Measurements from ENCODE around the gene TEF. TPM values are rescaled to one million over a fixed set of nuclear protein-coding genes. Genes with fewer than 3 reads are reported as not detected.
"Not testable (repeated sequence)": the region's sequence is repeated elsewhere in the genome, so short reads cannot be mapped to it uniquely, and the experiment has no call there.

Gene TEF
- polyA plus RNA-seq, 1 of the 3 experiments (the other 2 are of a cell fraction), result 3.6 TPM

DNA sequence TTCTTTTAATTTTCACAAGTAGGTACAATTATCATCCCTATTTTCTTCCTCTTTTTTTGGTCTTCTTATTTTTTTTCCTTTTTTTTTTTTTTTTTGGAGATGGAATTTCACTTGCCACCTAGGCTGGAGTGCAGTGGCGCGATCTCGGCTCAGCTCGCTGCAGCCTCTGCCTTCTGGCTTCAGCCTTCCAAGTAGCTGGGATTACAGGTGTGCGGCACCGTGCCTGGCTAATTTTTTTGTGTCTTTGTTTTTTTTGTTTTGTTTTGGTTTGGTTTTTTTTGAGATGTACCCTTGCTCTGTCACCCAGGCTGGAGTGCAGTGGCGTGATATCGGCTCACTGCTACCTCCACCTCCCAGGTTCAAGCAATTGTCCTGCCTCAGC is 48.2 kb downstream of the TEF start:
- Histone ChIP-seq H3F3A (replicated peaks; ENCODE audit: insufficient read depth) (no peaks in the 10 kb centered on the region), H3K9me3 (no peaks in the 10 kb centered on the region), H3K9ac (no peak overlapping the region), H3K9me2 (no peaks in the 10 kb centered on the region), H3K79me2 (ENCODE audit: insufficient read depth) (peaks cover 3% of the 10 kb centered on the region; the same call in 1 of the 2 replicates), H3K4me1 (ENCODE audit: control insufficient read depth in 1 of 2, insufficient read depth in 2 of 2, low read depth in 1 of 2, low read length in 1 of 2) (no peaks in the 10 kb centered on the region), H3K27me3 (ENCODE audit: insufficient read depth) (no peaks in the 10 kb centered on the region), H2AFZ (ENCODE audit: low read depth) (no peak overlapping the region), H3K4me2 (no peak overlapping the region), H3K36me3 (replicated peaks in 1 of 2; ENCODE audit: control insufficient read depth in 1 of 2, insufficient read depth in 2 of 2, low read length in 1 of 2) (peaks cover 0 to 6% of the 10 kb centered on the region in 2 experiments), H3K27ac (ENCODE audit: low read depth in 2 of 2, low read length in 1 of 2) (no peak overlapping the region), H3K4me3 (ENCODE audit: low read depth in 2 of 2, low read length in 1 of 2) (no peak overlapping the region), H4K20me1 (ENCODE audit: insufficient read depth) (peaks cover 2% of the 10 kb centered on the region; the same call in 1 of the 2 replicates)
- CTCF ChIA-PET, result no interaction called here
- whole genome bisulfite sequencing (ENCODE audit: low lambda C conversion rate), result 96% methylated on average over 7 of the region's 8 CpGs
- DNase-seq, result no peak
- no peak for TF ChIP-seq FOXM1 (IDR thresholded peaks at IDR 0.05; ENCODE audit: low read depth)
- POLR2A ChIA-PET, result no interaction called here

DNA sequence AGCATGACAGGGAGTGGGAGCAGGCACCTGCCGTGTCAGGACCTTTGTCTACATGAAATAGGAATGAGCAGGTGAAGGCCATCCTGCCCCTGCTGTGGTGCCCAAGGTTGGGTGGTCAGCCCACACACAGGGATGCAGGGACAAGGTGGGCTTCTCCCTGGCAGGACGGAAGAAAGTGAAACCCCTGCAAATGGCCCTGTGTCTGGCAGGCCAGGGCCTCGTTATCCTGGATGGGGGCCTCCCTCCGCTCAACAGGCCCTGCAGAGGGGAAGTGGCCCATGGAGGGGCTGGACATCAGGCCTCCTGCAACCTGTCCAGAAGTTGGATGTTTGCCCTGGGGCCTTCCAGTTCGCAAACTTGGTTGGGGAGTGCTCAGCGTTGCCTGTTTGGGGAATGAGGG is 49.9 kb downstream of the TEF start:
- no CpG with 5 or more reads among the region's 6 CpGs for WGBS (ENCODE audit: low lambda C conversion rate)
- no peaks in the 10 kb centered on the region for H3K9me2 ChIP-seq
- DNase-seq, result no peak

DNA sequence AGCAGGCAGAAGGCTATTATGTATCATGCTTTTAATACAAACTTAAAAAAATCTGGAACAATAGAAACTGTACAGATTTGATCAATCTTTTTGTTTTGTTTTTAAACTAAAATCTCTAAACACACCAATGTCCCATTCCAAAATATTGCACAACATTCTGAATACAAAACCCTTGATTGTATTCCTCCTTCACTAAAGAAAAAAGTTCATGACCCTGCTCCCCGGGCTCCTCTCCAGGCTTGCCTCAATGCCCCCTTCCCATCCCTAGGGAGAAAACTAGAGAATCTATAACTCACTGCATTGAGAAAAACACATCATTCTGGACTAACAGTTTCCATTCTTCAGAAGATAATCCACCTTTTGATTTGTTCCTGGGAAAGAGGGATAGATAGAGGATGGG is 51.7 kb downstream of the TEF start:
- 100% methylated on average over 1 of the region's 1 CpG for WGBS (ENCODE audit: low lambda C conversion rate)
- CTCF ChIA-PET; H3F3A ChIP-seq (replicated peaks; ENCODE audit: insufficient read depth); H3K27me3 ChIP-seq (ENCODE audit: insufficient read depth); H3K9me2 ChIP-seq; H3K9me3 ChIP-seq; H2AFZ ChIP-seq (ENCODE audit: low read depth); H3K4me1 ChIP-seq (ENCODE audit: control insufficient read depth in 1 of 2, insufficient read depth in 2 of 2, low read depth in 1 of 2, low read length in 1 of 2); H3K9ac ChIP-seq; POLR2A ChIA-PET; H3K27ac ChIP-seq (ENCODE audit: low read depth in 2 of 2, low read length in 1 of 2); H3K4me2 ChIP-seq; H3K4me3 ChIP-seq (ENCODE audit: low read depth in 2 of 2, low read length in 1 of 2); DNase-seq: not testable (repeated sequence)
- H3K36me3 ChIP-seq (replicated peaks in 1 of 2; ENCODE audit: control insufficient read depth in 1 of 2, insufficient read depth in 2 of 2, low read length in 1 of 2), result peaks cover 0 to 23% of the 10 kb centered on the region in 2 experiments
- peaks cover 32% of the 10 kb centered on the region for H3K79me2 ChIP-seq (ENCODE audit: insufficient read depth)
- H4K20me1 ChIP-seq (ENCODE audit: insufficient read depth), result peaks cover 30% of the 10 kb centered on the region

More for the DNA sequence above, 49.9 kb downstream of the TEF start:
- TF ChIP-seq, protein P1, sequence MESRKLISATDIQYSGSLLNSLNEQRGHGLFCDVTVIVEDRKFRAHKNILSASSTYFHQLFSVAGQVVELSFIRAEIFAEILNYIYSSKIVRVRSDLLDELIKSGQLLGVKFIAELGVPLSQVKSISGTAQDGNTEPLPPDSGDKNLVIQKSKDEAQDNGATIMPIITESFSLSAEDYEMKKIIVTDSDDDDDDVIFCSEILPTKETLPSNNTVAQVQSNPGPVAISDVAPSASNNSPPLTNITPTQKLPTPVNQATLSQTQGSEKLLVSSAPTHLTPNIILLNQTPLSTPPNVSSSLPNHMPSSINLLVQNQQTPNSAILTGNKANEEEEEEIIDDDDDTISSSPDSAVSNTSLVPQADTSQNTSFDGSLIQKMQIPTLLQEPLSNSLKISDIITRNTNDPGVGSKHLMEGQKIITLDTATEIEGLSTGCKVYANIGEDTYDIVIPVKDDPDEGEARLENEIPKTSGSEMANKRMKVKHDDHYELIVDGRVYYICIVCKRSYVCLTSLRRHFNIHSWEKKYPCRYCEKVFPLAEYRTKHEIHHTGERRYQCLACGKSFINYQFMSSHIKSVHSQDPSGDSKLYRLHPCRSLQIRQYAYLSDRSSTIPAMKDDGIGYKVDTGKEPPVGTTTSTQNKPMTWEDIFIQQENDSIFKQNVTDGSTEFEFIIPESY (IDR thresholded peaks at IDR 0.05; ENCODE audit: borderline replicate concordance, low read depth), result no peak
- TF ChIP-seq RCOR1 (IDR thresholded peaks at IDR 0.05; ENCODE audit: low read length) (no peak), TCF12 (IDR thresholded peaks at IDR 0.05) (no peak), NFIC (IDR thresholded peaks at IDR 0.05; ENCODE audit: borderline replicate concordance) (no peak), RFX5 (IDR thresholded peaks at IDR 0.05; ENCODE audit: low read length) (no peak), RXRA (IDR thresholded peaks at IDR 0.05; ENCODE audit: borderline replicate concordance, low read depth) (no peak), TEAD4 (IDR thresholded peaks at IDR 0.05; ENCODE audit: borderline replicate concordance, insufficient read depth) (no peak), EP300 (IDR thresholded peaks at IDR 0.05; ENCODE audit: borderline replicate concordance in 1 of 2, low read depth in 1 of 2, low read length in 1 of 2) (no peak)
- TF ChIP-seq, protein P2, sequence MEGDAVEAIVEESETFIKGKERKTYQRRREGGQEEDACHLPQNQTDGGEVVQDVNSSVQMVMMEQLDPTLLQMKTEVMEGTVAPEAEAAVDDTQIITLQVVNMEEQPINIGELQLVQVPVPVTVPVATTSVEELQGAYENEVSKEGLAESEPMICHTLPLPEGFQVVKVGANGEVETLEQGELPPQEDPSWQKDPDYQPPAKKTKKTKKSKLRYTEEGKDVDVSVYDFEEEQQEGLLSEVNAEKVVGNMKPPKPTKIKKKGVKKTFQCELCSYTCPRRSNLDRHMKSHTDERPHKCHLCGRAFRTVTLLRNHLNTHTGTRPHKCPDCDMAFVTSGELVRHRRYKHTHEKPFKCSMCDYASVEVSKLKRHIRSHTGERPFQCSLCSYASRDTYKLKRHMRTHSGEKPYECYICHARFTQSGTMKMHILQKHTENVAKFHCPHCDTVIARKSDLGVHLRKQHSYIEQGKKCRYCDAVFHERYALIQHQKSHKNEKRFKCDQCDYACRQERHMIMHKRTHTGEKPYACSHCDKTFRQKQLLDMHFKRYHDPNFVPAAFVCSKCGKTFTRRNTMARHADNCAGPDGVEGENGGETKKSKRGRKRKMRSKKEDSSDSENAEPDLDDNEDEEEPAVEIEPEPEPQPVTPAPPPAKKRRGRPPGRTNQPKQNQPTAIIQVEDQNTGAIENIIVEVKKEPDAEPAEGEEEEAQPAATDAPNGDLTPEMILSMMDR (IDR thresholded peaks at IDR 0.05), result no peak
- TF ChIP-seq, protein P3, sequence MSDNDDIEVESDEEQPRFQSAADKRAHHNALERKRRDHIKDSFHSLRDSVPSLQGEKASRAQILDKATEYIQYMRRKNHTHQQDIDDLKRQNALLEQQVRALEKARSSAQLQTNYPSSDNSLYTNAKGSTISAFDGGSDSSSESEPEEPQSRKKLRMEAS (IDR thresholded peaks at IDR 0.05; ENCODE audit: low read depth), result no peak
- TF ChIP-seq, protein P4, sequence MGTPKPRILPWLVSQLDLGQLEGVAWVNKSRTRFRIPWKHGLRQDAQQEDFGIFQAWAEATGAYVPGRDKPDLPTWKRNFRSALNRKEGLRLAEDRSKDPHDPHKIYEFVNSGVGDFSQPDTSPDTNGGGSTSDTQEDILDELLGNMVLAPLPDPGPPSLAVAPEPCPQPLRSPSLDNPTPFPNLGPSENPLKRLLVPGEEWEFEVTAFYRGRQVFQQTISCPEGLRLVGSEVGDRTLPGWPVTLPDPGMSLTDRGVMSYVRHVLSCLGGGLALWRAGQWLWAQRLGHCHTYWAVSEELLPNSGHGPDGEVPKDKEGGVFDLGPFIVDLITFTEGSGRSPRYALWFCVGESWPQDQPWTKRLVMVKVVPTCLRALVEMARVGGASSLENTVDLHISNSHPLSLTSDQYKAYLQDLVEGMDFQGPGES (IDR thresholded peaks at IDR 0.05; ENCODE audit: low read depth, low read length), result no peak
- POLR2A ChIA-PET, result no interaction called here
- Histone ChIP-seq H3K27ac (ENCODE audit: low read depth in 2 of 2, low read length in 1 of 2) (no peak overlapping the region), H3K4me2 (no peak overlapping the region), H3K27me3 (ENCODE audit: insufficient read depth) (no peaks in the 10 kb centered on the region), H3K9ac (no peak overlapping the region), H3K4me1 (ENCODE audit: control insufficient read depth in 1 of 2, insufficient read depth in 2 of 2, low read depth in 1 of 2, low read length in 1 of 2) (no peaks in the 10 kb centered on the region), H3K4me3 (ENCODE audit: low read depth in 2 of 2, low read length in 1 of 2) (no peak overlapping the region), H3K36me3 (replicated peaks in 1 of 2; ENCODE audit: control insufficient read depth in 1 of 2, insufficient read depth in 2 of 2, low read length in 1 of 2) (peaks cover 0 to 19% of the 10 kb centered on the region in 2 experiments), H3K79me2 (ENCODE audit: insufficient read depth) (peaks cover 18% of the 10 kb centered on the region; the same call in 1 of the 2 replicates), H4K20me1 (ENCODE audit: insufficient read depth) (peaks cover 19% of the 10 kb centered on the region), H3F3A (replicated peaks; ENCODE audit: insufficient read depth) (no peaks in the 10 kb centered on the region), H2AFZ (ENCODE audit: low read depth) (no peak overlapping the region), H3K9me3 (no peaks in the 10 kb centered on the region)
- CTCF ChIA-PET, result no interaction called here

All from SK-N-SH (cell line).